ENCODE measurements around the gene TMEM245.

GRCh38 chr9:109030426-109030825 lies 89.3 kb downstream of the TMEM245 start:
- no peak for TF ChIP-seq POLR2AphosphoS5 (IDR thresholded peaks at IDR 0.05; ENCODE audit: low read depth, low read length)
- no peak for TF ChIP-seq TCF7L2 (IDR thresholded peaks at IDR 0.05; ENCODE audit: low read depth, low read length)
- TF ChIP-seq, protein P1, sequence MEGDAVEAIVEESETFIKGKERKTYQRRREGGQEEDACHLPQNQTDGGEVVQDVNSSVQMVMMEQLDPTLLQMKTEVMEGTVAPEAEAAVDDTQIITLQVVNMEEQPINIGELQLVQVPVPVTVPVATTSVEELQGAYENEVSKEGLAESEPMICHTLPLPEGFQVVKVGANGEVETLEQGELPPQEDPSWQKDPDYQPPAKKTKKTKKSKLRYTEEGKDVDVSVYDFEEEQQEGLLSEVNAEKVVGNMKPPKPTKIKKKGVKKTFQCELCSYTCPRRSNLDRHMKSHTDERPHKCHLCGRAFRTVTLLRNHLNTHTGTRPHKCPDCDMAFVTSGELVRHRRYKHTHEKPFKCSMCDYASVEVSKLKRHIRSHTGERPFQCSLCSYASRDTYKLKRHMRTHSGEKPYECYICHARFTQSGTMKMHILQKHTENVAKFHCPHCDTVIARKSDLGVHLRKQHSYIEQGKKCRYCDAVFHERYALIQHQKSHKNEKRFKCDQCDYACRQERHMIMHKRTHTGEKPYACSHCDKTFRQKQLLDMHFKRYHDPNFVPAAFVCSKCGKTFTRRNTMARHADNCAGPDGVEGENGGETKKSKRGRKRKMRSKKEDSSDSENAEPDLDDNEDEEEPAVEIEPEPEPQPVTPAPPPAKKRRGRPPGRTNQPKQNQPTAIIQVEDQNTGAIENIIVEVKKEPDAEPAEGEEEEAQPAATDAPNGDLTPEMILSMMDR (IDR thresholded peaks at IDR 0.05) = no peak
- TF ChIP-seq SIN3A (IDR thresholded peaks at IDR 0.05; ENCODE audit: borderline replicate concordance, insufficient read depth, low read depth, low read length) = no peak

Measured in Panc1 (cell line).